SW480 (cell line): ENCODE results near the gene GAL3ST2.
"Not testable (repeated sequence)": the region's sequence is repeated elsewhere in the genome, so short reads cannot be mapped to it uniquely, and the experiment has no call there.

Source experiments
- DNase-seq: peaks from one replicate; pipeline ENCODE4 v3.0.0-alpha.2; 2016; ENCODE audit warnings: low spot score

The GAL3ST2 gene

DNA sequence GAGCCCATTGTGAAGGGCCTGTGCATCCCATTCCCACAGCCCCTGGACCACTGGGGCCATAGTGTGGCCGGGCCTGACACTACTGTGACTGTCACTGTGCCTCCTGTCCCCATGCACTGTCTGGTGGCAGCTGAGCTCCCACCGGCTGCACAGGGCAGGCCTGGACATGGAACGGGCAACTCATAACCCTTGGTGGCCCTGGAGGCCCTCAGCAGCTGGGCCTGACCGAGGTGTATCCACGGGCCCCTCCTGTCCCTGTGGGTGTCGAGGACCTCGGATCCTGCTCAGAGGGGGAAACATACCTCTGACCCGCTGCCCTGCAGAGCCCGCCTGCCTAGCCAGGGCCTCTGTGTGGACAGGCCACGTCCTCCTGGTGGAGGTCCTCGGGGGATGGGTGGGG is 7.8 kb upstream of the GAL3ST2 start:
- DNase-seq, result no peak

DNA sequence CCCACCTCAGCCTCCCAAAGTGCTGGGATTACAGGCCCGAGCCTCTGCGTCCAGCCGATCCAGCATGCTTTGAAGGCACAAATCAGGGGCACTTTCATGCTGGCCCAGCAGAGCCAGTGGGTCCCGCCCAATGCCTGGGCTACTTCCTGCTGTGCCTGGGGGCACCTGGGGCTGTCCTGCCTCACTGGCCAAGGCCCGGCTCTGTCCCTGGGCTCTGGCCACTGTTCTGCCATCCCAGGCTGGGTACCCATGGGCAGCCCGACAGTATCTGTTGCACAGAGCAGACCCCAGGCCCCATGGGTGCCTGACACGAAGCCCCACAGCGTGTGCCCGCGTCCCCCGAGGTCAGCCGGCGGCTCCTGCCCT is 6.8 kb upstream of the GAL3ST2 start:
- no peak for DNase-seq

DNA sequence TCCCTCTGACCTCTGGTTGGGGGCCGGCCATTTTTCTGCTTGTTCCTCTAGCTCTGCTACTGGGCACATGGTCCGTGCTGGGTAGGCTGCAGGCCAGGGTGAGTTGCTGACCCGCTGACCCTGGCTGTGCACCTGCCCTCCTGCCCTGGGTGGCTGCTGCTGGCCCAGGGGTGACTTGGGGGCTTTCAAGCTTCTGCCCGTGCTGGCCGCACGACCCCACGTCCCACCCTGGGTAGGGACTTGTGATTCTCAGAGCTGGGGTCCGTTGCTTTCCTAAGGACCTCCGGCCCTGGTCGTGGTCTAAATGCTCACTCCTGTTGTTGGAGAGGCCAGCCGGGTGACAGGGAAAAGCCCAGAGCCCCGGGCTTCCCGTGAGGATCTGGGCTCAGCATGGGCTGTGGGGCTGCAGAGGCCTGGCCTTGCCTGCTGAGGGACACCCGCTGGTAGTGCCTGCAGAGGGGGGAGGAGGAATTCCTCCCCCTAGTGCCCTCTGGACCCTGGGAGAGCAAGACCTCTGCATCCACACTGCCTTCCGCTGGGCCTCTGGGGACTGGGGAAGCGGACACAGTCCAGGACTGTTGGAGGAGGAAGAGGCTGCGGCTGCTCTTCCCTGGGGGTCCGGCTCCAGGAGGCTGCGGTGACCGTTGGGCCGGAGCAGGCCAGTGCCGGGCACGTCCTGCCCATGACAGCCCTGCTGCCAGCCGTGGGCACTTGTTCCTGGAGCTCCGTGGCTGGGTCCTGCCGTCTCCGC is 6.3 kb upstream of the GAL3ST2 start:
- no peak for DNase-seq

DNA sequence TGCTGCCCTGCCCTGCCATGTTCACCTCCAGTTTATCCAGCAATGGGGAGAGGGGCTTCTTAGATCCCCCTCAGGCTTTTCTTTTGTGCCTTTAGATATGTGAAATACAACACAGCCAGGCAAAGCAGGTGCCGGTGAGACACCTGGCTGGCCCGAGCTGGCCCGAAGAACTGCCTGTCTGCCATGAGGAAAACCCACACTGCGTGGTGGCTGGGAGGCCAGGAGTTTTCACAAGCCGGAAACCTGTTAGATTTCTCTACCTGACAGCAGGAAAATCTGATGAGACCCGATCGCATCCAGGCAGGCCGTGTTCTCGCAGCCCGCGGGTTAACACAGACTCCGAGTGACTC is 5.7 kb upstream of the GAL3ST2 start:
- no peak for DNase-seq

DNA sequence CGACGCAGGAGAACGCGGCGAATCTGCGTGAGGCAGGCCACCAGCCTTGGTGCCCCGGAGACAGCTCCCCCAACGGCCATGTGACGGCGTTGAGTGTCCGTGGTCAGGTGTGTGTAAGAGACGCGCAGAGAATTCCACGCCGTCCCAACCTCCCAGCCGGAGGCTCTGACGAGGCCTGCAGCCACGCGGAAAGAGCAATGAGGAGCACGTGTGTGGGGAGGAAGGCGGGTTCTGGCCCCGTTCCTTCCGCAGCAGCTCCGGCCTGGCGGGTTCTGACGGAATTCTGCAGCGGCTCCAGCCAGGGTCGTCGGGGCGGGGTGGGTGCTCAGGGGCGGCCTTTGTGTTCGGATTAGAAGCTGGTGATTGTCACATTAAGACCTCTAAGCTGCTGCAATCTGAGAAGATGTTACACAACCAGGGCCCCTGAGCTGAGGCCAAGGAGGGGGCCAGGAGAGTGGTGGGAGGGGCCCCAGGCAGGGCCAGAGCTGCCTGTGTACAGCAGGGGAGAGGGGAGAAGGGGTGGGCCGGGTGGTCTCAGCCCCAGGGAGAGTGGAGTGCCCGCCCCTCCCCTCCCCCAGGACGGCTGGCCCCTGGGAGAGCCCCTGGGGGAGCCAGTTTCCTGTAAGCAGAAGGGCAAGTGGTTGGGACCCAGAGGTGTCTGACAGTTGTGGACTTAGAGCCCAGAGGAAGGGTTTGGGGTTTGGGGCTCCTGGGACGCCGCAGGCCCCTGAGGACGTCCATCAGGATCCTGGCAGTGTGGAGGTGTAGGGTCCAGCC is 5.1 kb upstream of the GAL3ST2 start:
- no peak for DNase-seq

DNA sequence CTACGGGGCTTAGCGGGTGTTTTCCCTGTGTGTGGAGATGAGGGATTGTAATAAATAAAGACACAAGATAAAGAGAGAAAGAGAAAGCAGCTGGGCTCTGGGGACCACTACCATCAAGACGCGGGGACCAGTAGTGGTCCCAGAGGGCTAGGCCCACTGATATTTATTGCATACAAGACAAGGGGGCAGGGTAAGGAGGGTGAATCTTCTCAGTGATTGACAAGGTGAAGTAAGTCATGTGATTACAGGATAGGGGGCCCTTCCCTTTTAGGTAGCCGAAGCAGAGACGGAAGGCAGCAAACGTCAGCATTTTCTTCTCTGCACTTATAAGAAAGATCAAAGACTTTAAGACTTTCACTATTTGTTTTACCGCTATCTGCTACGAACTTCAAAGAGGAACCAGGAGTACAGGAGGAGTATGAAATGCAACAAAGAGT is 4.5 kb upstream of the GAL3ST2 start:
- DNase-seq, result peak; percentile 6

DNA sequence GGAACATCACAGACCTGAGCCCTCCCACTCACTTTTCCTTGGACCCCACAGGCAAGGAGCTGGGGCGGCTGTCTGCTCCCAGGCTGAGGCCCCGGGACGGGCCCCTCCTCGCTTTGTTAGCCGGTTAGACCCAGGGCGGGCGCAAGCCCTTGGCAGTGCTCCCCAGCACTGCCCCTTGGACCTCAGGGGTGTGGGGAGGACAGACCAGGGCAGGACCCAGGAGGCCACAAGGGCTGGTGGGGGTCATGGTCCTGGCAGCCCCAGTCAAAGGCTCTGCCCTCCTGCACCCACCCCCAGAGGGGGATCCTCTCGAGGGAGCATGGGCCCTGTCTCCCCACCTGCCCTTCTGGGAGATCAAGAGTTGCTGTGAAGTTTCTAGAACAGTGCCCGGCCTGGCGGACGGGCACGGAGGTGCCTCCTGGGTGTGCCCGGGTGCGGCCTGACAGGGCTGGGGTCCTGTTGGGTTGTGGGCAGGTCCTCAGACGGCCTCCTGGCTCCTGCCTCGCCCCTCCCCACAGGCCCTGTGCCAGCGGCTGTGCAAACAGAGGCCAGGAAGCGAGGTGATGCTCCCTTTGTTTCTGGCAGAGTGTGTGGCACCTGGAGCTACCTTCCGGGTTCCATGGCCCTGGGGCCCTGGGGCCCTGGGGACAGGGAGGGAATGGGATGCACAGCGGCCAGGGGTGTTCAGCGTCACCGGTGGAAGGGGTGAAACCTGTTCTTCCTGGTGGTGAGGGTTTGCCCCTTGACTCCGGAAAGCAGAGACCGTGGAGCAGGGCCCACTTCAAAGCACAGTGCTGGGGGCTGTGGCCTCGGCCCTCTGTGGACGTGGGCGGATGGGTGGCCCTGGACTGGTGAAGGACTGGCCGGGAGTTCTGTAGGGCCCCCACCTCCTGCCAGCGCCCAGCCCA is 2.9 kb upstream of the GAL3ST2 start:
- DNase-seq, result peak; percentile 44

DNA sequence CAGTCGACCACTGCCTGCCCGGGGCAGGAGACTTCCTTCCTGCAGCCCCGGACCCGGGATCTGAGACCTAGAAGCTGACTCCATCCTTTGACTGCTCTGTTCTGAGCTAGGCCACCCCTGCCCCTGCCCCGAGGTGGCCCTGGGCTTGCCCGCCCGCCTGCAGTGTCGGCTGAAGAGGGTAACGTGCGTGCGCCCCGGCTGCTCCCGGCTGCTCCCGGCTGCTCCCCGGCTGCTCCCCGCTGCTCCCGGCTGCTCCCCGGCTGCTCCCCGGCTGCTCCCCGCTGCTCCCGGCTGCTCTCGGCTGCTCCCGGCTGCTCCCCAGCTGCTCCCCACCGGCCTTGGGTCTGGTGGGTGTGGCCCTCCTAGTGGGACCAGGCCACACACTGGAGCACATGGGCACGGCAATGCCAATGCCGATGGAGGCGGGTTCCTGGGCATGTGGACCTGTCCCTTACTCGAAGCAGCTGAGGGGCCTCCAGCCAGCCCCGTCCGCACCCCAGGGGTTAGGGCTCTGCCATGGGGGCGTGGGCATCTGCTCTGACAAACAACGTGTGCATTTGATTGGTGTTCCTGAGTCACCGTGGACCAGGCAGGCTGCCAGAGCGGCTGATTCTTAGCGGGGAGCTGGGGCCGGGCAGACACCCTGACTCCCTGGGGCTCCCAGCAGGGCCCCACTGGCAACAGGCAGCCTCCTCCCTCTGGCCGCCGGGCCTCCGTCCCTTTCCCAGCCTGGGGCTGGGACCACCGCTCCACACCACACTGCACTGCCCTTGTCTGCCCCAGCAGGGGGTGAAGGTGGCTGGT is 2.0 kb upstream of the GAL3ST2 start:
- DNase-seq, result peak; percentile 82

DNA sequence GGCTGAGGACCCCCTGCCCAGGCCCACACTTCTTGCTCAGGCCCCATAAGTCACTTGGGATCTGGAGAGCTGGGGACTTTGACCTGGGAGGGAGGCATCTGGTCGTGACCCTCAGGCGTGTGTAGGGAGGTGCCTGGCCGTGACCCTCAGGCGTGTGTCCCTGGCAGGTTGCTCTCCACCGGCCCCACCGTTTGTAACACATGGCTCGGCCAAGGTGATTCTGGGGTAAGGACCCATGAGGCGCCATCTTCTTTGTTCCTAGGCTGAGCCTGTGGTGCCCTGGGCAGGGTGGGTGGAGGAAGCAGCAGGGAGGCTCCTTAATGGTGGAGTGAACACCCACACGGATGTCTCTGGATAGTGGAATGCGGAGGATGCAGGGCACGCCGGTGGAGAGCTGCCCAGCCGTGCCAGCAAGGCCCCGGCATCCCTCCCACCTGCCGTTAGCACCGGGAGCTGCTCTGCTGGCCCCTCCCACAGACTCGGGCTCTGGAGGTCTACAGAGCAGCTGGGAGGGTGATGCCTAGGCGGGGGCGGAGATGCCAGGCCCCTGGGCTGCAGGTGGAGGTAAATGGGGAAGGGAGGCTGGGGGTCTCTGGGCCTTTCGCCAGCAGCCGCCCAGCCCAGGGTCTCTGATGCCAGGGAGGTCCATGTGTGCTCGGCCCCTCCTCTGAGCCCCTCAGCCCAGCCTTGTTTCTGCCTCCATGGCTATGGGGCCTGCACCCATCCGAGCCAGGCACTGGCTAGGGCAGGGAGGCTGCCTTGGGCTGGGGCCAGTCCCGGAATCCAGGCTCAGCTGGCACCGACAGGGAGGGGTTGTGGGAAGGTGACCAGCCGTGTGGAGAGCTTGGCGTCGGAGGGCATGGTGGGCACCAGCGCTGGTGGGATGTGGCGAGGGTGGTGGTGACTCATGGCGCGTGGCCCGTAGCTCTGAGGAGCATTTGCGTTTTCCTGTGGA is 1.1 kb upstream of the GAL3ST2 start:
- DNase-seq, result peak; percentile 62

DNA sequence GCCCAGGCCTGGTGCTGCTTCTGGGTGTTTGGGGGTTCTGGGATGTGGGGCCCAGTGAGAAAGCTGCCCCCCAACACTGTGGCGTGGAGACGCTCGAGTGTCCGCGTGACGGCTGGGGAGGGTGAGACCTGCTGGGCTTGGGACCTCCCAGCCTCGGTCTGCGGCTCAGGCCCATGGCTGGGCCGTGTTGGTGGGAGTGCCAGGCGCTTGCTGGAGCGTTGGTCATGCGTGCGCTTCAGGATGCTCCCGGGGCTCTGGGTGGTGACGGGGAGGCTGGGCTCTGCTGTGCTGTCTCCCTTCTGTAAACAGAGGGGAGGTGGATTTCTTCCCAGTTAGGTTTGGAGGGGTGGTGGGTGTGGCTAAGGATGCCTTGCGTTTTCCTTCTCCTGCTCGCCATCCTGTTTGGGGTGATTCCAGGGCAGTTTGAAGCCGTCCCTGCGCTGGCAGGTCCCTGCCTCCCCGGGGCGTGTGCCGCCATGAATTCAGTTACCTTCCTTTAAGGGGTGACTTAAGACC is 606 bp downstream of the GAL3ST2 start:
- no peak for DNase-seq

DNA sequence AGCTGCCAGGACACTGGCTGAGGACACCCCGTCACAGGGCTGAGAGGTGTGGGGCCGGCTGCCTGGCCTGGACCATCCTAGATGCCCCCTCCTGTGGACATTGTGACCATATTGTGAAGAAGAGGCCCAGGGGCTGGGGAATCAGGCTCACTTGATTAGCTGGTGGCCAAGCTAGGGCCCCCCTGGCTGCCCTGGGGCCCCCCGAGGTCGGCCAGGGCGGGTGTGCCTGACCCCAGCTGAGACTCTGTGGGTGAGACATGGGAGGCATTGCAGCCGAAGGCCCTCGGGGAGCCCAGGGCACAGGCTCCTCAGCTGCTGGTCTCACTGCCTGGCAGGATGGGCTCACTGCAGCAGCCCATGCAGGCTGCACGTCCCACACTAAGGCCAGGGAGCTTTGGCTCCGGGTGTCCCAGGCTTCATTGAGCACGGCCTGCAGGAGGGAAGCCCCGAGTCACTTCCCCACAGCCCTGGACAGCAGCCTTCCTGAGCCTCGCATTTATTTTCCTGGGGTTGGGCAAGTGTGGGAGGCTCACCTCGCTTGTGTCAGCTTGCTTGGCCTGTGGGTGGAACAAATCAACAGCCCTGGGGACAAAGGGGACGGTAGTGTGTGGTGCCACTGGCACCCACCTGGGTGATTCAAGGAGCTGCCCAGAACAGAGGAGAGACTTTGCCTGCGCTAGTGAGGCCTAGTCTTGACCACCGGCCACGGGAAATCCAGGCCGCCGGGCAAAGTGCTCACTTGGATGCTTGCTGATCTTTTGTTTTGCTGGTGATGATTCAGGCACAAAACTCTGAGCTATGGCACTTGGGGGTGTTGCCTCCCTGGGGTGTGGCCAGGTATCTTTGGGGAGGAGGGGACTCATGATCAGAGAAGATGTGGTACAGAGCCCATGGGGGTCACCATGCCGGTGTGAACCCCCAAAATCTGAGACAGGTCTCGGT is 1.3 kb downstream of the GAL3ST2 start:
- DNase-seq, result no peak

DNA sequence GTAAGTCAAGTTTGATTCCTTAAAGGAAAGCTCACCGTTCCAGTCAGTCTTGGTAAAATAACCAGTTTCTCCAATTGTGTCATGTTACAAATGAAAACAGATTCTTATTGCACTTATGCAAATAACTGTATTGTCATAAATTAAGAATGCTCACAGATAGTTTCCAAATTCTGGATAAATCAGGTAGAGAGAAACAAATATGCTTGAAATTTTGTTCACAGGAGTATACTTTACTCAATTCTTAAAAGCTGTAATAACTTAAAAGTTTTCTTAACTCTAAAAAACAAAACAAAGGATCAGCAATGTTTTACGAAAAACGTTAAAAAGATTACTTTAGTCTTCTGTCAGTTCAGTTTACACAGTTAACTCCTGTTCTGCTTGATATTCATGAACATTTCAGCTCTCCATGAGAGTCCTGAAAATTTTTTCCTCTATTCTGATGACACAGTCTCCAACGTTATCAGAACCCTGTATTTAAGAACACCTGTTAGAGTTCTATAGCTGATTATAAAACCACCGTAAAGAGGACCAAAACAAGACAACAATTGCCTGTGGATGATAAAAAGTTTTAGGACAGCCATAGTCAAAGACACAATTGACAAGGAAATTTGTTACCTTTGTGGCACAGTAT is 4.4 kb downstream of the GAL3ST2 start:
- DNase-seq, result no peak

DNA sequence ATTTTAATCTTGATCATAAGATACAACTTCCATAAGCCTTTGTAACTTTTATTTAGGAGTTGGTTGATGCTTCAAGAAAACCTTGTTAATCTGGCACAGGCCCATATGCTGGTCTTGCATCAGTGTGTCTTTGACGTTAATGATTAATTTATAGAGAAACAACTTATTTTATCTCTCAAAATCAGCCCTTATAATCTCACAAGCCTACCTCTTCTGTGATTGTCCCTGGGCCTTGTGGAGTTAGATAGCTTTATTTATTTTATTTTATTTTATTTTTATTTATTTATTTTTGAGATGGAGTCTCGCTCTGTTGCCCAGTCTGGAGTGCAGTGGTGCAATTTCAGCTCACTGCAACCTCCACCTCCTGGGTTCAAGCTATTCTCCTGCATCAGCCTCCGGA is 5.4 kb downstream of the GAL3ST2 start:
- not testable (repeated sequence) for DNase-seq

DNA sequence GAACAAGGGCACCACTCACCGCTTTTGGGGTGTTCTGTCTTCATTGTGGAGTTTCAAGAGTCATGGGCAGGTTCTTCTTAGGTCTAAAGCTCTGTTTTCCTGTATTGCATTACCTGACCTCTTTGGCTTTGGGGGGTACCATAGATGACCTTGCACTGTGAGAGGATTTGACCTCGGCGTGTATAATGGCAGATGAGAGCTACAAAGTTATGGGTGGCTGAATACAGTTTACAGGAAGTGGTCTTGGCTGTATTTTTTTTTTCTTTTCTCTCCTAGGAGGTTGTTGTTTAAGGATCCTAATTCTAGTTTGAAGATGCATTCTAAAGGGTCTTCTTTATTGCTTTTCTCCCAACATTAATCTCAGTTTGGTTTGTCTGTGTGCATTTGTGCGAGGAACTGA is 11.5 kb downstream of the GAL3ST2 start:
- no peak for DNase-seq

DNA sequence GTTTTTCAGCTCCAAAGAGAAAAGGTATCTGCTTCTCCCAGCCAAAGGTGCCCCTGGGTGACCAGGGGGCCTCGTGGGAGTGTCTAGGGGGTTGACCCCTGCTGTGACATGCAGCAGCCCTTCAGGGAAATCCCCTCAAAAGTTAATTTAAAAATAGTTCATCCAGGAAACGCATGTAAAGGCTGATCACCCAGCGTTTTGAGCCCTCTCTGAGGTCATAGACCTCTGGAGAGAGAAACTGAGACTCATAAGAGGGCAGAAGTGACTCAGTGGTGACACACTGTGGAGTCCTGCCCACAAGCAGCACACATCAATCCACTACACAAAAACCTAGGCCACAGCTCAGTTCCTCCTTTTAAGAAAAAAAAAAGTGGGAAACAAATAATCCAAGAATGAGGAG is 11.9 kb downstream of the GAL3ST2 start:
- no peak for DNase-seq

DNA sequence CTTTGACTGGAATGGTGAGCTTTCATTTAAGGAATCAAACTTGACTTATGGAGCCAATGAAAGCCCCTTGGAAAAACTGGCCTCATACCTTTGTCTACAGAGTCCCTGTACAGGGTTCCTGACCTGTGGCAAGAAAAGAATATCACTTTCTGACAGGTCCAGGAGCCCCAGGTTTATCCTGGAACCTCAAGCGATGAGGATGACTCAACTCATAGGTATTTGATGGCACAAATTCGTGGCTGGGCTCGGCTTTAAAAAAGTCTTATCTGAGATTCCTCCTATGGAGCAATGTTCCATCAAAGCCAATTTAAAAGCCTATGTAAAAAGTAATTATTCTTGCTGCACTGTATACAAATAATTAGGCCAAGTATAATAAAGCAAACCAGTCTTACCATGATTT is 14.8 kb downstream of the GAL3ST2 start:
- DNase-seq, result peak; percentile 56

DNA sequence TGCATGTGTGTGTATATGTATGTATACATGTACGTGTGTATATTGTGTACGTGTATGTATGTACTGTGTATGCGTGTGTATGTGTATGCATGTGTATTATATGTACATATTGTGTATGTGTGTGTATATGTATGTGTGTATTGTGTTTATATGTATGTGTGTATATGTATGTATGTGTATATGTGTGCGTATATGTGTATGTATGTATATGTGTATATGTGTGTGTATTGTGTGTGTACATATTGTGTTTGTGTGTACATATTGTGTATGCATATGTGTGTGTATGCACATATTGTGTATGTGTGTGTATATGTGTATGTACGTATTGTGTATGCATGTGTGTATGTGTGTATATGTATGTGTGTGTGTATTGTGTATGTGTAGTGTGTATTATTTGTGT is 16.8 kb downstream of the GAL3ST2 start:
- no peak for DNase-seq

DNA sequence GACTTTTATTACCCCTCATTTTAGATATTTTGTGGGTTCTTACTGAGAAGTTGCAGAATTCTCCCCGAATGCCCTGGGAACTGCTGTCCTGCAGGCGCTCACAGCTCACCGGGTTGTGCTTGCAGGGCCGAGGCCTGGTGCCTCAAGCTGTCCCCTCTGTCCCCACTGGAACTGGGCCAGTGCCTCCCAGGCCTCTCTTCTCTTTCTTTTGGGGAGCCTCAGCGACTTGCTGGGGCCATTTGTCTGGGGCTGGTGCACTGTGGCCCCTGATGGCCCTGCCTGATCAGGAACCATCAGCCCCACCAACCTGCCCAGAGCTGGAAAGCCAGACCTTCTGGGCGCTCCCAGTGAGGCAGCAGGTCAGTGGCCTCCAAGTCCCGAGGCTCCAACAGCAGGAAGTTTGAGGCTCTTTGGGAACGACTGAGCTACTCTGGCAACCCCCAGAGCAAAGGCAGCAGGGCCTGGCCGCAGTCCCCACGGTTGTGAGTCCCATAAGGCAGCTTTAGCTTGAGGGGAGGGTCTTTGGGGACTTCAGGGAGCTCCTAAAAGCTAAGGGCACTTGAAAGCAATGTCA is 17.7 kb downstream of the GAL3ST2 start:
- DNase-seq, result no peak
